Stimulated activated CD4-positive, alpha-beta T cell treated with anti-CD3 and anti-CD28 coated beads, Interleukin-1b, Interleukin-23, amount 100 ng/mL, for 48 hours (primary cell): ENCODE data around the gene ALPK3.
A peak's percentile ranks its signal among the peaks of the same experiment; 100 is the strongest.

Experiments
- DNase-seq: peaks from one replicate; pipeline ENCODE4 v3.0.0-alpha.2; 2020

ALPK3 gene

DNA sequence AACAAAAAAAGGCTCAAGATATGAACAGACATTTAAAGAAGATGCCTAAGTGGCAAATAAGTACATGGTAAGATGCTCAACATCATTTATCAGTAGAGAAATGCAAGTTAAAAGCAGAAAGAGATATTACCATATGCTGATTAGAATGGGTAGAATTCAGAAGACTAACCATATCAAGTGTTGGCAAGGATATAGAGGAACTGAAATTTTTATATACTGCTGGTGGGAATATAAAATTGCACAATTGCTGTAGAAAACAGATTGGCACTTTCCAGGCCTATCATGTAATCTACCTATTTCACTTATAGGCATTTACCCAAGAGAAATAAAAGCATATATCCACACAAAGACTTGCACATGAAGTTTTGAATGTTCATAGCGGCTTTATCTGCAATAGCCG lies 84.4 kb downstream of the ALPK3 start:
- DNase-seq, result no peak

DNA sequence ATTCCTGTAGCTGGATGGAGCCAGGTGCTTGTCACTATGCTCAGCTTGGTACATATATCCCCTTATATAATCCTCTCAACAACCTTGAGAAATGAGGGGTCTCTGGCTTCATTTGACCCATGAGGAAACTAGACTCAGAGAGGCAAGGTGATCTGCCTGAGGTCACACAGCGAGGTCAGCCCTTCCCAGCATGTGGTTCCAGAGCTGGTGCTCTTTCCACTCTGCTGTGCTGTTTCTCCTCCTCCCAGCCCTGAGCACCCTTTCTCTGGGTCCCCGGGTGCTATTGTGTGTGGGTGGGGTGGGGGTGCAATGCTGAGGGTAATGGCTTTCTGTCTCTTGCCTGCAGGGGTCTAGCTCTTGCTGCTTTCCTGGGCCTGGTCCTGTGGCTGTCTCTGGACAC lies 86.6 kb downstream of the ALPK3 start:
- DNase-seq, result no peak

DNA sequence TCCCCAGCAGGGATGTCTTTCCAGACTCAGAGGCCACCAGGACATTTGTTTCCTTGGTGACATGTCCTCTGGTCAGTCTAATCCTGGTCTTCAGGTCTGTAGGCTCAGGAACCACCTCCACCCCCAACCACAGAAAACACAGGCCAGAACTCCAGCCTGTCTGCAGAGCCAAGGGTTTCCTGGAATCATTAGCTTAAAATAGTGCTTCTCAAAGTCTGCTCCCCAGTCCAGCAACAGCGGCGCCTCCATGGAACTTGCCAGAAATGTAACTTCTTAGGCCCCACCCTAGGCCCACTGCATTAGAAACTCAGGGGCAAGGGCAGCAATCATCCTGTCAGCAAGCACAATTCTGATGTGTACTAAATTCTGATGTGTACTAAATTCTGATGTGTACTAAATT lies 87.3 kb downstream of the ALPK3 start:
- DNase-seq, result no peak

- no peak for DNase-seq
Observed at GRCh38 chr15:84905016-84905916, 88.1 kb downstream of the ALPK3 start.

DNA sequence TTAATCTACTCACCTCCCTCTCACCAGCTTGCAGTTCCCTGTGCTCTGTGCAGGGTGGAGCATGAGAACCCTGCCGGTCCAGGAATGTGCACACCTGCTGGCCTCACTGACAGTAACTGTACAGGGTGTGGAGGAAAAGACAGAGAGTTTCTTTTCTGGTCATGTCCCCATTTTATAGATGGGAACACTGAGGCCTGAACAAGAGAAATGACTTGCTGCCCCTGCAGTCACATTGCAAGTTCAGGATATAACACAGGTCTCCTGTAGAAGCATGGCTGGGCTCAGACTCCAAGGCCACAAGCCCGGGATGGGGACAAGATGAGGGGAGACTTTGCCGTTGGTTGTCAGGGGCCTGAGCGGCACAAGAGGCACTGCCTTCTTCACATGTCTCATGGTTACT lies 90.6 kb downstream of the ALPK3 start:
- DNase-seq, result no peak

- DNase-seq, result no peak
Observed at GRCh38 chr15:84908564-84908963, 91.4 kb downstream of the ALPK3 start.

DNA sequence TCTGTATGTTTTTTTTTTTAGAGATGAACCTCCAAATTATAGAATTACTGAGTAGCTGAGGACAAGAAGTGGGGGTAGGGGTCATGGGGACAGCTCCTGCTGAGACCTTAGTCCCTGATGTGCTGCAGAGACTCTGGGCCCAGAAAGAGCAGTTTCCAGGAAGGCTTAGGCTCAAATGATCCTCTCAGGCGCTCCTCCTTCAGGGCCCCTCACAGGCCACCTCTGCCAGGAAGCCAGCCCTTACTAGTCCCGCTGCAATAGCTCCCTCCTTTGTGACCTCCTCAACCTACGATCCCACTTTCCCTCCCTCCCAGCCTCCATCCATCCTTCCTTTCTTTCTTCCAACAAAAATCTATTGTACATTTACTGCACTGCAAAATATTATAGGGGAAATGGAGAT lies 91.9 kb downstream of the ALPK3 start:
- no peak for DNase-seq

- DNase-seq, result no peak
Observed at GRCh38 chr15:84909782-84910181, 92.6 kb downstream of the ALPK3 start.

- no peak for DNase-seq
Observed at GRCh38 chr15:84910928-84911623, 93.9 kb downstream of the ALPK3 start.

DNA sequence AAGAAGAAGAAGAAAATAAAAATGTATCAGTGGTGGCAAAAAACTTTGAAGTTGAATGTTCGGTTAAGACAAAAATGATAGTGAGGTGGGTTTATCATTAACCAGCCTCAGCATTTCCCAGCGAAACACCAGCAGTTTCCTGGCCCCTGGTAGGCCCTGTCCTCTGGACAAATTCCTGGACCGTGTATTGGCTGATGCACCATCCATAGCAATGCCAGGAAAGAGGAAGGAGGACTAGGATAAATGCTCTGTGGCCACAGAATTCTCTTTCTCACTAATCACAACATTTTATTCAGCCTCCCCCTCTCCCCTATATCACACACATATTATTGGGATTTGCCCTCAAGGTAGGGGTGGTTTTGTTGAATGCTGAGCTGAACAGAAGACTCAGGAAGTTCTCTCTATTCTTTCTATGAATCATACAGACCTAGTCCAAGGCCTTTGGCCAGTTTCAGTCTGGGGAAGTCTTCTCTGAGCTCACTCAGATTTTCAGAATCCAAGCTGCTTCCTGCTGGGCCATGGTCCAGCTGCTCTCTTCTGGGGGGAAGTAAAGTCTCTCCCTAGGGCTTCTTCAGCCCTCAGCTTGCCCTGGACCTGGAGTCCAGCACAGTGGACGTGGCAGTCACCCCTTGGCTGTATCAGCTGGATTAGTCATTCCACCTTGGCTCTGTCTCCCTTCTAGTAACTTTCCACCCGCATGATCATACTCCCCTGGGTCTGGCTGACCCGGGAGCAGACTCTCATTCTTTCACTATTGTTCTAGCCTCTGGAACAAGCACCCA lies 94.9 kb downstream of the ALPK3 start:
- no peak for DNase-seq

GRCh38 chr15:84913360-84913723 lies 96.2 kb downstream of the ALPK3 start:
- DNase-seq, result no peak

GRCh38 chr15:84914351-84914750 lies 97.2 kb downstream of the ALPK3 start:
- DNase-seq, result no peak

- DNase-seq, result peak; percentile 77
Observed at GRCh38 chr15:84914909-84915605, 97.9 kb downstream of the ALPK3 start.

DNA sequence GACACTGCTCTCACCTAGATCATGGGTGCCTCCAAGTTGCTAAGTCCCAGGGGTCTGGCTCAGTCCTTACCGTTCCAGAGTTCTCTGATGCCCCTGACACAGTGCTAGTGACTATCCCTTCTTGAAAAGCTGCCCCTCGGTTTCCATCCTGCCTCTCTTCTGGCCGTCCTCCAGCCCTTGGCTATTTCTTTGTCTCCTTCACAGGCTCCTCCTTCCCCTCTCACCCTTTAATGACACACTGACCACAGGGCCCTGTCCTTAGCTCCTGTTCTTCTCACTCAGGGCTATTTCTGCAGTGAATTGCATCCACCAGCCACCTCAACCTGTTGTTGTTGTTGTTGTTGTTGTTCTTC lies 98.4 kb downstream of the ALPK3 start:
- DNase-seq, result no peak

DNA sequence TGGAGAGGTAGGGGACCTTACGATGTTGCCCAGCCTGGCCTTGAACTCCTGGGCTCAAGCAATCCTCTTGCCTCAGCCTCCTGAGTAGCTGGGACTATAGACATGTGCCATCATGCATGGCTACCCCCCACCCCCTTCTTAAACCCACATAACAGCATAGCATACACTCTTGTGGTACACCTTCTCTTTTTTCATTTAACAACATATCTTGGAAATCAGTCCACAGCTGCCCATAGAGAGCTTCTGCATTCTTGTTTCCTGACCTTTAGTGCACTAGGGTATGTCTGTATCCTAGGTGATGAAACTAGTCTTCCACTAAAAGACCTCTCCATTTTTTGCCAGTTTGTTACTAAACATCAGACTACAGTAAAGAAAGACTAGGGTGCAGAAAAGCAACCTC lies 100.3 kb downstream of the ALPK3 start:
- no peak for DNase-seq

- DNase-seq, result no peak
Observed at GRCh38 chr15:84919106-84919667, 102.0 kb downstream of the ALPK3 start.

DNA sequence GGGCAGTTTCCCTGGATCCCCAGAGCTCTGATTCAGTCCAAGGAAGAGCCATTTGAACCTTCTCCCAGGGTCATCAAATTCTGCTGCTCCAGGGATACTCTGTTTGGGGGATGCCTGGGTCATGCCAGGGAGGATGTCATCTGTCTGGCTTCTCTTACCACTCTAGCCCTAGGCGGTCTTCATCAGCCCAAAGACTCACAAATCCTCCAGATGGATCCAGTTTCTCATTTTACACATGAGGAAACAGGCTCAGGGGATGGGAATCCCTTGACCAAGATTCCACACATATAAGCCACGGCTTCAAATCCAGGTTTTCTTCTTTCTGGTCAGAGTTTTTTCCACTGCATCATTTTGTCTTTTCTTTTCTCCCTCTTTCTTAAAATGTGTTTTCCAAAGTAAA lies 104.0 kb downstream of the ALPK3 start:
- no peak for DNase-seq

GRCh38 chr15:84922530-84922929 lies 105.4 kb downstream of the ALPK3 start:
- DNase-seq, result no peak
